NOMO-1 treated with DMSO at 0.1 percent for 48 hours (cell line): Measurements from ENCODE around the gene RECK.
A peak's percentile ranks its signal among the peaks of the same experiment; 100 is the strongest.

Experiments
- DNase-seq: peaks from one replicate; lab custom pipeline; 2025; ENCODE audit not compliant: unreplicated experiment; lab: John Stamatoyannopoulos, UW

RECK gene

GRCh38 chr9:36136894-36137391 is 100.2 kb downstream of the RECK start:
- peak; percentile 24 for DNase-seq

GRCh38 chr9:36137392-36138004 is 100.8 kb downstream of the RECK start:
- DNase-seq = no peak

GRCh38 chr9:36138496-36138895 is 101.8 kb downstream of the RECK start:
- DNase-seq = no peak

- no peak for DNase-seq
These were observed 102.2 kb downstream of the RECK start for GRCh38 chr9:36138901-36139300.

- DNase-seq = peak; percentile 73
These were observed 103.7 kb downstream of the RECK start for GRCh38 chr9:36140086-36141084.

GRCh38 chr9:36141288-36141687 is 104.6 kb downstream of the RECK start:
- DNase-seq = no peak

- no peak for DNase-seq
These were observed 105.0 kb downstream of the RECK start for GRCh38 chr9:36141761-36142160.

GRCh38 chr9:36142510-36143244 is 106.0 kb downstream of the RECK start:
- peak; percentile 83 for DNase-seq

- no peak for DNase-seq
These were observed 106.5 kb downstream of the RECK start for GRCh38 chr9:36143245-36143641.

- DNase-seq = peak; percentile 37
These were observed 107.9 kb downstream of the RECK start for GRCh38 chr9:36144309-36145232.

- DNase-seq = no peak
These were observed 109.3 kb downstream of the RECK start for GRCh38 chr9:36145970-36146369.

- no peak for DNase-seq
These were observed 109.9 kb downstream of the RECK start for GRCh38 chr9:36146651-36147050.

GRCh38 chr9:36147441-36148175 is 110.9 kb downstream of the RECK start:
- DNase-seq = no peak

GRCh38 chr9:36148311-36149051 is 111.8 kb downstream of the RECK start:
- no peak for DNase-seq

GRCh38 chr9:36149197-36149596 is 112.5 kb downstream of the RECK start:
- DNase-seq = no peak

GRCh38 chr9:36150574-36151315 is 114.0 kb downstream of the RECK start:
- DNase-seq = peak; percentile 71

GRCh38 chr9:36151316-36152210 is 114.8 kb downstream of the RECK start:
- DNase-seq = peak; percentile 96
